Activated CD8-positive, alpha-beta memory T cell treated with anti-CD3 and anti-CD28 coated beads for 1 hour (primary cell): ENCODE data around the gene TNPO2.
A peak's percentile ranks its signal among the peaks of the same experiment; 100 is the strongest.
"Not testable (repeated sequence)": the region's sequence is repeated elsewhere in the genome, so short reads cannot be mapped to it uniquely, and the experiment has no call there.

ENCODE experiments used
- DNase-seq, 2 donors: peaks; one replicate each; pipeline ENCODE4 v3.0.0-alpha.2; 2020; ENCODE audit warnings: low read depth in 1 of 2; ENCODE audit errors: extremely low read depth in 1 of 2

TNPO2 gene

DNA sequence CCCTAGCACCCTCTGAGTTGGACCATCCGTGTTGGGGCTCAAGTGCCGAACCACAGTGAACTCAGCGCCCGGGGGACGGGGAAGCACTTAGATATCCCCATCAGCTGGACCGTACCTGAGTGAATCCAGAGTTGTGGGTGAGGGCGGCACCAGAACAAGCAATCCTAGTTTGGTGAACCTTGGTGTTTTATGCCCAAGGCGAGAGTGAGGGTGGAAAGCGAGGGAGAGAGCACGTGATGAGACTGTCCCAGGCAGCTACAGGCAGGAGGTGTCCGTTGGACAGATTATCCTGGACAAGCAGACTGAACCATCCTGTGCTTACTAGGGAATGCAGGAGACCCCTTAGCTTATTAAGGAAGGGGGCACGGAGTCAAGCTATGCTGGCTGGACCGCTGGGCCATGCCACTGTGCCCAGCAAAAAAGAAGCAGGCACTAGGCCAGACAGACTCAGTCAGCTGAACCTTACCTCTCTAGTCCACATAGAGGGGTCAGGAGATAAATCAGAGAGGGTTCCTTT, 14.2 kb upstream of the TNPO2 start:
- DNase-seq, result no peak

DNA sequence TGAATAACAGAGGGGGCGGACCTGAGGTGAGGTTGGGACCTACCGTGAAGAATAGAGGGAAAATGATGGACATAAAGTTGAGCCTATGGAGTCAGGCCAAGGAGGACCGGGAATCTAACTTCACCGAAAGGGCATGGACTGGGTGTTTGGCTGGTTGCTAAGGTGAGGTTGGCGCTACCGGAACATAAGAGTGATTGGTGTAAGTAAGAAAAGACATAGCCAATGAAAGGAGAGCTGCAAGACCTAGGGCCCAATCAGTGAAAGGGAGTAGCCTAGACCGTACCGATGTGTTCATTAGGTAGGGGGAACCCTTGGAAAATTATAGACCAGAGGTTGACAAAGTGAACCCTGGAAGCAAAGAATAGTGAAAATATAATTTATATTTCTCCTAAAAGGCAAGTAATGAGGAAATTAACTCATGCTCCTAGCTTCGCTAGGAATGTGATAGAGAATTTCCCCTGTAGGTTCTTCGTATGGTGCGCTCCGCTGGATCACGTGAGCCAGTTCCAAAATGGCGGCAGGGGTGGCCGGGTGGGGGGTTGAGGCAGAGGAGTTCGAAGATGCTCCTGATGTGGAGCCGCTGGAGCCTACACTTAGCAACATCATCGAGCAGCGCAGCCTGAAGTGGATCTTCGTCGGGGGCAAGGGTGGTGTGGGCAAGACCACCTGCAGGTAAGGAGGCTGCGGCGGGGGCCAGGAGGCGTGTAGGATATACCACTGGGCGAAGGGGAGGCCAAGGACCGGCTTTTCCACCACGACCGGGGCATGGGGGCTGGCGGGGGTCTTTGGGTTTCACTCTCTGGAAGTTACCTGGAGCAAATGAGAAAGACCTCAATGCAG, 13.5 kb upstream of the TNPO2 start, which contains the start of gene GET3:
GET3 (plus strand) TSS at position 503 of the 840 bp plus-strand sequence; CDS start at position 512, 9 bp downstream.
- peak in 1 of 2 donors; percentile 66 for DNase-seq

DNA sequence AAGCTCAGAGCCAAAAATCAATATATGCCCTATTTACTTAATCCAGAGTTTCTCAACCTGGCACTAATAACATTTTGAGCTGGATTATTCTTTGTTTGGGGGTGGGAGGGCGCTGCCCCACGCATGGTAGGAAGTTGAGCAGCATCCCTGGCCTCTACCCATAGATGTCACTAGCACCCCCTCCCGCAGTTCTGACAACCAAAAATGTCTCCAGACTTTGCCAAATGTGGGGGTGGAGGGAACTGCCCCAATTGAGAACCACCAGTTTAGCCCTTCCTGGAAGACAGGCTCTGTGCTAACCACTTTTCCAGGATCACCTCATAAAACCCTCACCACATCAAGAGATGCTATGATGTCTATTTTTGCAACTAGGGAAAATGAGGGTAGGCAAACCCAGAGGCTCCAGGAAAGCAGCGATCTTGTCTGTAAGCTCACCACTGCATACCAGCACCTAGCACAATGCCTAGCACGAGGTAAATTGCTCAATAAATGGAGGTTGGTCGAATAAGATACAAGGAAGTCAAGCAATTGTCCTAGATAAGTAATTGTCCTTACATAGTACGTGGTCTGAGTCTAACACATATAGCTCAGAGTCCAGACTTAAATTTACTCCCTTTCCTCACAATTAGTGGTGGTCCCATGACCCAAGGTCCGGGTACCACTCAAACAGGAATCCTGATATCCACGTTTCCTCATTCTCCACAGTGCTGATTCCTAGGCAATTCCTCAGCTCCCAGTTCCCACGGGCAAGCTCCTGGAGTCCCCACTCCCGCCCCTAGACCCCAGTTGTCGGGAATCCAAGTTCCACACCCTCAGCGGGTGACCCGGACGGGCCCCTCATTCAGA, 9.9 kb upstream of the TNPO2 start:
- no peak for DNase-seq

DNA sequence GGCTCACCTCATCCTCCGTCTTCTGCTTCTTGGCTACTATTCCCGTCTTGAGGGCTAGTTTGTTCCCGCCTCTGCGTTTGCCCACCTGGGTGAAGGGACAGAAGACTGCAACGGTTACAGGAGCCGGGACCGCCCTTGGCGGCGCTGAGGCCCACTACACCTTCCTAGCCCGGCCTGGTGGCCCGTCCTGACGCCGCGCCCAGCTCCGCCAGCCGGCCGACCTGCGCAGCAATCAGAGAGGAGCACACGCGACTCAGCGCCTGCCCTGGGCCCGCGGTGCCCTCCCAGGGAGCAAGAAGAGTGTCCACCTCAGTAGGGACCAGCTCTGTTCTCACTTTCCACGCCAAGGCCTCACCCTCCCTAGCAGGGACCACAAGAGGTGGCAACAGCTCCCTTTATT, 7.6 kb upstream of the TNPO2 start:
- no peak for DNase-seq

DNA sequence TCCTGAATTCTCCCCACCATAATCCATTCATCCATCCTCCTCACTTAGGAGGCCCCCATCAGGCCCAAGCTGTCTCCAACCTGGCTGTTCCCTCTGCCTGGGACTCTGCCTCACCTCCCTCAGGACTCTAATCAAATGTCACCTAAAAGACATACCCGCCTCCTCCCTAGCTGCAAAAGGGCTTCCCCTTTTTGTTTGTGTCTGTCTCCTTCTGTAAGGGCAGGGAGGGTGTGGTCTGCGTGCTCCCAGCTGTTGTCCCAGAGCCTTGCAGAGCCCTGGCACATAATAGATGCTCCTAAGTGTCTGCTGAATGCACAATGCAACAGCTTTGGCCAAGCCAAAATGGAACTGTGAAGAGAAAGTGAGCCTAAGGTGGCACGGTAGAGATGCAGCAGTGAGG, 6.3 kb upstream of the TNPO2 start:
- DNase-seq, result no peak

DNA sequence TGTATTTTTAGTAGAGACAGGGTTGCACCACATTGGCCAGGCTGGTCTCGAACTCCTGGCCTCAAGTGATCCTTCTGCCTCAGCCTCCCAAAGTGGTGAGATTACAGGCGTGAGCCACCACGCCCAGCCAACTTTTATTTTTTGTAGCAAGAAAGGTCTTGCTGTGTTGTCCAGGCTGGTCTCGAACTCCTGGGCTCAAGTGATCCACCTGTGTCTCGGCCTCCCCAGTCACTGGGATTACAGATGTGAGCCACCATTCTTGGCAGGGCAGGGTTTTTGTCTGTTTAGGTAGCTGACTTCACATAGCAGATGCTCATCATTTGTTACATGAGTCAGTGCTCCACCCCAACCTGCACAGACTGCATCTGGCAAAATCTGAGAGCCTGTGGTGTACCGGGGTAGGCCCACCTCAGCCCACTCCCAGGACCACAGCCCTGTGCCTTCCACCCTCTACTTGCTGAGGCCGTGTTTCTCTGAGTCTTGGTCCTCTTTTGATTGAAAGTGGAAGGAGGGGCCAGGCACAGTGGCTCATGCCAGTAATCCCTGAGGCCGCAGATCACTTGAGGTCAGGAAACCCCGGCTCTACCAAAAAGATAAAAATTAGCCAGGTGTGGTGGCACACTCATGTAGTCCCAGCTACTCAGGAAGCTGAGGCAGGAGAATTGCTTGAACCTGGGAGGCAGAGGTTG, 4.2 kb upstream of the TNPO2 start:
- DNase-seq, result no peak

DNA sequence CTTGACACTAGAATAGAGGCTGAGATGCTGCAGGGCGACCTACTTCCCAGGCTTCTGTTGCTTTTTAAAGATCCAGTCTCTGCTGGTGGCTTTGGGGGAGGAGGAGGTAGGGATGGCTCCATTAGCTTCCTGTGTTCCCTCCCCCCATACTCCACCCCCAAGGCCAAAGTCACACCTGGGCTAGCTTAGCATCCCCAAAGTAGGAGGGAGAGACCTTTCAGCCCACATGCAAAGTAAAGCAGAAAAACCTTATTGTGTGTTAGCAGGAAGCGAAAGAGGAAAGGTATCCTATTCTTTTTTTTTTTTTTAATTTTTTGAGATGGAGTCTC, 3.2 kb upstream of the TNPO2 start:
- DNase-seq, result no peak

DNA sequence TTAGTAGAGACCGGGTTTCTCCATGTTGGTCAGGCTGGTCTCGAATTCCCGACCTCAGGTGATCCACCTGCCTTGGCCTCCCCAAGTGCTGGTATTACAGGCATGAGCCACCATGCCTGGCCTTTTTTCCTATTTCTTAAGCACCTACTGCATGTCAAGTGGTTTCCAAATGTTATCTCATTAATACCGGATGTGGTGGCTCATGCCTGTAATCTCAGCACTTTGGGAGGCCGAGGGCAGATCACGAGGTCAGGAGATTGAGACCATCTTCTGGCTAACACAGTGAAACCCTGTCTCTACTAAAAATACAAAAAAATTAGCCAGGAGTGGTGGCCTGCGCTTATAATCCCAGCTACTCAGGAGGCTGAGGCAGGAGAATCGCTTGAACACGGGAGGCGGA, 1.9 kb upstream of the TNPO2 start:
- not testable (repeated sequence) for DNase-seq

DNA sequence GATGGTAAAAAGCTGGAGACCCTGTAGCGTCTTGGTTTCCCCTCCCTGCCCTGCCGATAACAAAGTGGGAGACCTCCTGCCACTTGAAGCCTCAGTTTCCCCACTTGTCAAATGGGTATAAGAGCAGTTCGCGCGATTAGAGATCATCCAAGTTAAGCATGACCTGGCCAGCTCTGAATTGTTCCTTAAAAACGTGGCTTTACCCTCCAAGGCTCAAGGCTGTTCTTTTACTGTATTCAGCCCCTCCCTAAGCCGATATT, 421 bp downstream of the TNPO2 start:
- no peak for DNase-seq

DNA sequence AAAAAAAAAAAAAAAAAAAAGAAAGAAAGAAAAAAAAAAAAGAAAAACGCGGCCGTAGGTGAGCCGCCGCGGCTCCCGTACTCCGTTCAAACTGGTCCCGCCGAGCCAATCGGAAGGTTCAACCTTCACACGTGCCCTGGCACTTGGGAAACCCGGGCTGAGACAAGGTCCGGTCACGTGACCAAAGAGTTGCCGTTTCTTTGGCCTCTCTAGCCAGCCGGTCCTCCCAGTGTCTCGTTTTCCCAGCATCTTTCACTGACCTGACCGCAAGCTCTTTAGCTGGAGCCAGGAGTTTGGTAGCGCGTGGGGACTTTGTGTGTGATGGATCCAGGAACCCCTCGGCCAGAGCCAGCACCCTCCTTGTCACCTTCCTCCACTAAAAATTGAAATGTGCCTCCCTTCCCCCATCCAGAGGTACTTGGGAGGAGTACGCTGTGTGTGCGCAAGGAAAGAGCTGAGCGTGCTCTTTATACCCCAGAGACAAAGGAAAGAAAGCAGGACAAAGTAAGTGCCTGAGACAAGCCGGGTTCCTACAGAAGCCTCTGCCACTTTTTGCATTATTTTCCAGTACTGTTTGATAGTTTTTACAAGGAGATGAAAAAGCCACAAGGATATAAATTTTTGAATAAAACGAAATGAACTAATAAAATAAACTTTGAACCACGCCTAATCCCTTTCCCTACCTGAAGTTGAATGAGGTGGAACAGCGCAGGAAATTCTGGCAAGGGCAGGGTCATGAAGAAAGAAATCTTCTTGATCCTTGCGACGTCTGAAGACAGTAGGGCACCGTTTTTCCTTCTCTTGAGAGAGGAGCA, 959 bp downstream of the TNPO2 start:
- peak; percentile 86 to 89 for DNase-seq

DNA sequence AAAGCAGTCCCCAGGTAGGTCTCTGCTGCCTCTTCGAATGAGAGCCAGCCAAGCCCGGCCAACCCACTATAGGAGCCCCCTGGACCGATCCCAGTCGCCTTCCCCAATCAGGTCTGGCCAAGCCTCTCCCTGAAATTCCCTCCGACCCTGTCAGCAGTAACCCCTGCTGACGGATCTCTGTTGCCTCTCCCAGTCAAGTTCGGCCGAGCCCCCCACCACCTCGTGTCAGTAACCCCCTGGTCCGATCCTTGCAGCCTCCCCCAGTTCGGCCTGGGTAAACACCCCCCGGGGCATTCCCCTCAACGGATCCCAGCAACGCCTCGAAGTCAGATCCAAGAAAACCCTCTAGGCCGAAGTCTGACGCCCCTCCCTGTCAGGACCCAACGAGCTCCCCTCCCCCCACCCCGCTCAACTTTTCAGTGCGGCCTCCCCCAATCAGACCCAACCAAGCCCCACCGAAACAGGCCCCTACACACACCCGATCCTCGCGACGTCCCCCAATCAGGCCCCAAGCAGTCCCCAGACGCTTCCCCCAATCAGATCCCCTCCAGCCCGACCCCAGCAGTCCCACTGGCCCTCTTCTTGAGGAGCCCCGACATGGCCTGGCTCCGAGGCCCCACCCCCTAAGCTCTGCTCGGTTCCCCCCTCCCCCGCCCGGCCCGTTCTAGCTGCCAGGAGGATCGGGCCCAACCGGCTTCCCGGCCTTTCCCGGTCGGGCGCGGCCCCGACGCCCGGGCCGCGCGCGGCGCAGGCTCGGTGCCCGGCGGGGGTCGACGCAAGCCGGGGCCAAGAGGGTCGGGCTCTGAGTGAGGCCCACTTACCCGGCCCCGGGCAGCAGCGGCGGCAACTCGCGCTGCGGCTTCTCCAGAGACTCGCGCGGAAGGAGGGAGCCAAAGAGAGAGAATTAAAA, 1.8 kb downstream of the TNPO2 start:
- peak in 1 of 2 donors; percentile 33 for DNase-seq

DNA sequence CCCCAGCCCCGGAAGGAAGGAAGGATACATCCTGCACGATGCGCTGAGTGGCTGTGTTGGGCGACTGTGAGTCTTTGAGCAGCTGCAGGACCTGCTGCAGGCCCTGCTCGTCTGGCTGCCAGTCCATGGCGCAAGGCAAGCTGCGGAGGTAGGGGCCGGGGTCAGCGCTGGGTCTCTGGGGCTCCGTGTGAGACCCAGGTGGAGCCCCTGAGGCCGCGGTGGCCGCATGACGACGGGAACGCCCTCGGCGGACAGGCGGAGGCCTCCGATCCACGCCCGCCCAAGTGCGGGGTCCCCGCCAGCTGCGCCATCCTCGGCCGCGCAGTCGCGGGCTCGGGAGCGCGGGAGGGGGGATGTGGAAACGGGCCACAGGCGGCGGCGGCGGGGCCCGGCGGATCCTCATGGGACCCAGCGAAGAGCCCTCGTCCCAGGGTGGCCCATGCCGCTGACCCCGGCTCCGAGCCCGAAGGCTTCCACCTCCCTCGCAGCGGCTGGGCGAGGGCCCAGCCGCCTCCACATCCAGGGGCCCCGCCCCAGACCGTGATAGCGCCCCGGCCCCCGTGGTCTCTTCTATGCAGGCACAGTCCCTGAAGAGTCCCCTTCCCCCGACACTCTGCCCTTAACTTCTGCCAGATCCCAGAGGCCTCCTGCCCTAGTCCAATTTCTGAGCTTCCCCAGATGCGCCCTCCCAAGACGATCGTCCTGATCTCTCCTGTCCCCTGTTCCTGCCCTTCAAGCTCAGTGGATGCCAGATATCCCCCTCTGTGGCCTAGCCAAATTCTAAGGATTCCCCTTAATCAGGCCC, 2.7 kb downstream of the TNPO2 start:
- no peak for DNase-seq

DNA sequence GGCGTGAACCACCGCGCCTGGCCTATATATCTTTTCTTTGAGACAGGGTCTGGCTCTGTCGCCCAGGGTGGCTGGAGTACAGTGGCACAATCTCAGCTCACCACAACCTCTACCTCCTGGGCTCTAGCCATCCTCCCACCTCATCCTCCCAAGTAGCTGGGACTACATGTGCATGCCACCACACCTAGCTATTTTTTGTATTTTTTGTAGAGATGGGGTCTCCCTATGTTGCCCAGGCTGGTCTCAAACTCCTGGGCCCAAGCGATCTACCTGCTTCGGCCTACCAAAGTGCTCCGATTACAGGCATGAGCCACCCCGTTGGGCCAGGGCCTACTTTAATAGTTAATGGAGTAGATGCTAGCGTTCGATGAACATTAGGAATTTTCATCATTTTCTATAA, 3.4 kb downstream of the TNPO2 start:
- no peak for DNase-seq

DNA sequence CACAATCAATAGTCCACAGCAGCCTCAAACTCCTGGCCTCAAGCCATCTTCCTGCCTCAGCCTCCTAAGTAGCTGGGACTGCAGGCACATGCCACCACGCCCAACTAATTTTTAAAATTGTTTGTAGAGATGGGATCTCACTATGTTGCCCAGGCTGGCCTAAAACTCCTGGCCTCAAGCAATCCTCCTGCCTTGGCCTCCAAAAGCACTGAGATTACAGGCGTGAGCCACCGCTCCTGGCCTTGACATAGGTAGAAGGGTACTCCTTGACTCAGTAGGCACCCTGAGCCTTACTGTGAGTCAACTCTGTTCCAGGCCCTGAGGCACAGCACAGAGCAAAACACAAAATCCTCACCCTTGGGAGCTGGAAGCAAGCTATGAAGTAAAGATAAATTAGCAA, 7.8 kb downstream of the TNPO2 start:
- no peak for DNase-seq

DNA sequence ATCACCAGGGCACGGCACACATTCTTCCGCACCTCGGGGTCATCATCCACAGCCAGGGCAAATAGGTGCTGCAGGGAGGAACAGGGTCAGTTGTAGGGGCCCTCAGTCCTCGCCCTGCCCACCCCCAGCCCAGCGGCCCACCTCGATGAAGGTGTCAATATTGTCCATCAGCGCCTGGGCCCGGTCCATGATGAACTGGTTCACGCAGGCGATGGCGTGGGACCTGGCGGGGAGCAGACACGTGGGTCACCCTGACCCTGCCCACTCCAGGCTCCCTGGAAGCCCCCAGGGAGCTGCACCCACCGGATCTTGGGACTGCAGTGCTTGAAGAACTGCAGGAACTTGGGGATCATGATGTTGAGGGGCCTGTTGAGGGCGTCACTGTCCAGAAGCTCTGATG, 8.6 kb downstream of the TNPO2 start:
- no peak for DNase-seq

DNA sequence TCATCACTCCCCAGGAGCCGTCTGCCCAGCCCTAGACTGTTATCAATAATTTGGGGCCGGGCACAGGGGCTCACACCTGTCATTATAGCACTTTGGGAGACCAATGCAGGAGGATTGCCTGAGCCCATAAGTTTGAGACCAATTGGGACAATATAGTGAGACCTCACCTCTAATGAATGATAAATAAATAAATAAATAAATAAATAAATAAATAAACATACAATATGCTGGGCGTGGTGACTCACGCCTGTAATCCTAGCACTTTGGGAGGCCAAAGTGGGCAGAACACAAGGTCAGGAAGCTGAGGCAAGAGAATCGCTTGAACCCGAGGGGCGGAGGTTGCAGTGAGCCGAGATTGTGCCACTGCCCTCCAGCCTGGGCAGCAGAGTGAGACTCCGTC, 10.4 kb downstream of the TNPO2 start:
- not testable (repeated sequence) for DNase-seq

DNA sequence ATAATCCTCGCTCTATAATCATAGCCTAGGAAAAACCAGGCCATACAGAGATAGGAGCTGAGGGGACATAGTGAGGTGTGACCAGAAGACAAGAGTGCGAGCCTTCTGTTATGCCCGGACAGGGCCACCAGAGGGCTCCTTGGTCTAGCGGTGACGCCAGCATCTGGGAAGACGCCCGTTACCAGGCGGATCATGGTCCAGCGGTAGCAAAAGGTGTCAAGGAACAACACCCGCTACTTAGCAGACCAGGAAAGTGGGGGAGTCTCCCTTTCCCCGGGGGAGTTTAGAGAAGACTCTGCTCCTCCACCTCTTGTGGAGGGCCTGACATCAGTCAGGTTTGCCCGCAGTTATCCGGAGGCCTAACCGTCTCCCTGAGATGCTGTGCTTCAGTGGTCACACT, 11.7 kb downstream of the TNPO2 start:
- not testable (repeated sequence) for DNase-seq

DNA sequence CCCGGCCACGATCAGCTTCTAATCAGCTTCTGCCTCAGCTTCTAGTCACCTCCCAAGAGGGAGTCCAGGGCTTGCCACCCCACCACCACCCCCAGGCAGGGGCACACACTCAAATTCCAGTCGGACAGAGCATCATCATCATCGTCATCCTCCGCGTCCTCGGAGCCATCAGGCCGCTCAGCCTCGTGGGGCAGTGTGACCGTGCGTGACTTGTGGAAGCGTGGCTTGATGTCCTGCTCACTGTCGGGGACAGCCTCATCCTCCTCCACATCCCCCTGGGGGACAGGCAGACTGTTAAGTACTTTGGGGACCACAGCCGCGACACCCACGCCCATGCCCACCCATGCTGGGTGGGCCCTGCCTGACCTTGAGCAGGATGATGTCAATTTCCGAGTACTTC, 12.5 kb downstream of the TNPO2 start:
- no peak for DNase-seq

DNA sequence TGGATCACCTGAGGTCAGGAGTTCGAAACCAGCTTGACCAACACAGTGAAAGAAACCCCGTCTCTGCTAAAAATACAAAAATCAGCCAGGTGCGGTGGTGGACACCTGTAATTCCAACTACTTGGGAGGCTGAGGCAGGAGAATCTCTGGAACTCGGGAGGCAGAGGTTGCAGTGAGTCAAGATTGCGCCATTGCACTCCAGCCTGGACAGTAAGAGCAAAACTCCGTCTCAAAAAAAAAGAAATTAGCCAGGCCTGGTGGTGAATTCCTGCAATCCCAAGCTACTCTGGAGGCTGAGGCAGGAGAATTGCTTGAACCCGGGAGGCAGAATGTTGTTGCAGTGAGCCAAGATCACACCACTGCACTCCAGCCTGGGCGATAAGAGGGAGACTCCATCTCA, 15.1 kb downstream of the TNPO2 start:
- DNase-seq, result no peak
